K562 (cell line): ENCODE data around the gene CLIC5. TPM values are rescaled to one million over a fixed set of nuclear protein-coding genes. Genes with fewer than 3 reads are reported as not detected.

ENCODE experiments used
- ATAC-seq: fragments of 200-7000 bp; cut with Tn5 transposase; 3 replicates; pipeline ENCODE4 v1.9.1; 2020; ENCODE audit warnings: moderate library complexity
- BruUV-seq: library from RNA; stranded (reverse); fragments of 400-500 nt; replicated peaks from 2 replicates; lab custom pipeline; 2021; lab: Mats Ljungman, UMichigan
- CTCF ChIA-PET: fragments of 300-600 bp; formaldehyde crosslinking; extraction: SDS; loops from one replicate; lab custom pipeline; 2021; ENCODE audit warnings: low intra/inter-chr PET ratio; lab: Yijun Ruan, JAX
- POLR2A ChIA-PET: fragments of 300-600, 350-650 bp; sonication (Branson Sonifier 250); formaldehyde crosslinking; extraction: SDS; loops from one replicate; lab custom pipeline; 2021; ENCODE audit warnings: antibody characterized with exemption, inconsistent platforms; lab: Yijun Ruan, JAX
- DNase-seq, 4 experiments: peaks; one replicate each; pipeline versions ENCODE4 v3.0.0 to v3.0.0-alpha.2; 2011 to 2018; ENCODE audit warnings: low spot score in 3 of 4, mixed read lengths in 3 of 4; ENCODE audit errors: extremely low read depth in 1 of 4
- FAIRE-seq: peaks from 2 replicates; lab custom pipeline; 2011; peaks lifted over from hg19 to GRCh38; lab: Jason Lieb, UNC
- H2AFZ ChIP-seq: 2 replicates; pipeline ENCODE4 v1.6.0; 2011; ENCODE audit warnings: low read depth, low read length, control low read depth, inconsistent platforms
- H3K27ac ChIP-seq: fragments of 200-600 bp; 3 replicates; pipeline ENCODE4 v1.8.0; 2011; ENCODE audit warnings: low read depth, mild to moderate bottlenecking, control low read depth, inconsistent platforms, low read length, moderate library complexity, mixed read lengths; ENCODE audit errors: extremely low read depth
- H3K27me3 ChIP-seq, 2 experiments: fragments of 300-600 bp in 1 of 2; 2 replicates in 1 of 2; 3 replicates in 1 of 2; pipeline versions ENCODE4 v1.6.0 to v1.8.0; 2011; ENCODE audit warnings: inconsistent platforms in 2 of 2, low read length in 2 of 2, mild to moderate bottlenecking in 1 of 2, mixed read lengths in 1 of 2, moderate library complexity in 1 of 2; ENCODE audit not compliant: control insufficient read depth in 2 of 2, insufficient read depth in 2 of 2
- H3K36me3 ChIP-seq: fragments of 300-600 bp; 3 replicates; pipeline ENCODE4 v1.8.0; 2011; ENCODE audit warnings: mild to moderate bottlenecking, low read length, inconsistent platforms; ENCODE audit not compliant: control insufficient read depth, insufficient read depth
- H3K4me1 ChIP-seq, 2 experiments: fragments of 200-600 bp in 1 of 2; replicated peaks in 1 of 2; 2 replicates in 1 of 2; 3 replicates in 1 of 2; pipeline versions ENCODE4 v1.5.1 to v1.8.0; 2011; ENCODE audit warnings: inconsistent platforms in 2 of 2, low read length in 2 of 2, mild to moderate bottlenecking in 1 of 2, mixed read lengths in 1 of 2, moderate library complexity in 1 of 2; ENCODE audit not compliant: control insufficient read depth in 2 of 2, insufficient read depth in 2 of 2
- H3K4me2 ChIP-seq: 2 replicates; pipeline ENCODE4 v1.6.1; 2011; ENCODE audit warnings: low read length, control low read depth, inconsistent platforms, mixed read lengths; ENCODE audit not compliant: insufficient read depth
- H3K4me3 ChIP-seq: fragments of 200-600 bp; sonication (generic), shearing (Covaris generic); 2 replicates; pipeline ENCODE4 v1.5.1; 2016; ENCODE audit warnings: control low read depth, inconsistent platforms
- H3K79me2 ChIP-seq: fragments of 200-600 bp; 3 replicates; pipeline ENCODE4 v1.8.0; 2011; ENCODE audit warnings: low read length, inconsistent platforms; ENCODE audit not compliant: control insufficient read depth, insufficient read depth
- H3K9ac ChIP-seq, 2 experiments: 2 replicates each; pipeline versions ENCODE4 v1.6.0 to v1.6.1; 2011; ENCODE audit warnings: low read depth in 2 of 2, low read length in 2 of 2, control low read depth in 1 of 2, inconsistent platforms in 1 of 2, mild to moderate bottlenecking in 1 of 2, mixed read lengths in 1 of 2; ENCODE audit not compliant: insufficient read depth in 1 of 2
- H3K9me1 ChIP-seq: one replicate; pipeline ENCODE4 v1.6.0; 2011; ENCODE audit warnings: inconsistent platforms, mild to moderate bottlenecking, low read length, moderate library complexity; ENCODE audit not compliant: control insufficient read depth, insufficient read depth
- H3K9me3 ChIP-seq: replicated peaks from 2 replicates; pipeline ENCODE4 v1.5.1; 2011; ENCODE audit warnings: low read depth, low read length, inconsistent platforms; ENCODE audit not compliant: control insufficient read depth, insufficient read depth
- H4K20me1 ChIP-seq: replicated peaks from 2 replicates; pipeline ENCODE4 v1.6.1; 2011; ENCODE audit warnings: low read length, inconsistent platforms, mixed read lengths; ENCODE audit not compliant: control insufficient read depth, insufficient read depth
- ELF2 ChIP-seq: fragments of 250-450 bp; sonication (Bioruptor Pico); IDR thresholded peaks from 2 replicates; pipeline ENCODE4 v1.5.0; 2021; ENCODE audit warnings: mild to moderate bottlenecking
- FOXP4 ChIP-seq: sonication (generic); formaldehyde crosslinking; IDR thresholded peaks from 2 replicates; pipeline ENCODE4 v1.8.0; 2022; ENCODE audit warnings: mild to moderate bottlenecking, missing genetic modification reagents, borderline replicate concordance
- GTF2E2 ChIP-seq: fragments of 200-800 bp; sonication (Bioruptor generic); IDR thresholded peaks from 2 replicates; pipeline ENCODE4 v1.6.1; 2016; ENCODE audit warnings: missing genetic modification characterization, missing compliant biosample characterization
- GTF2F1 ChIP-seq: IDR thresholded peaks from 2 replicates; pipeline ENCODE4 v1.6.1; 2011; ENCODE audit warnings: low read depth, low read length, improper control_type of control experiment
- HDAC8 ChIP-seq: fragments of 450-650 bp; IDR thresholded peaks from 2 replicates; pipeline ENCODE4 v1.6.1; 2016; ENCODE audit warnings: mild to moderate bottlenecking, missing genetic modification characterization, moderate library complexity, missing compliant biosample characterization
- KAT2B ChIP-seq: IDR thresholded peaks from one replicate; pipeline ENCODE4 v1.6.1; 2012; ENCODE audit warnings: low read depth, mild to moderate bottlenecking, control low read depth, inconsistent platforms, low read length, moderate library complexity
- L3MBTL2 ChIP-seq: fragments of 450-650 bp; IDR thresholded peaks from 2 replicates; pipeline ENCODE4 v1.6.1; 2016; ENCODE audit warnings: mild to moderate bottlenecking, moderate library complexity
- MITF ChIP-seq: IDR thresholded peaks from 2 replicates; pipeline ENCODE4 v1.6.1; 2014; ENCODE audit warnings: antibody characterized with exemption
- OTX1 ChIP-seq: fragments of 450-650 bp; formaldehyde crosslinking; IDR thresholded peaks from 2 replicates; pipeline ENCODE4 v1.4.0; 2022; ENCODE audit warnings: mild to moderate bottlenecking
- RHOXF2B ChIP-seq: fragments of 250-450 bp; sonication (Bioruptor Pico); conservative IDR thresholded peaks from 2 replicates; pipeline ENCODE4 v1.5.1; 2021
- SIN3B ChIP-seq: fragments of 450-650 bp; IDR thresholded peaks from 2 replicates; pipeline ENCODE4 v1.6.1; 2017; ENCODE audit warnings: low read depth, mild to moderate bottlenecking, moderate library complexity
- ZNF551 ChIP-seq: fragments of 250-450 bp; sonication (Bioruptor Pico); IDR thresholded peaks from 2 replicates; pipeline ENCODE4 v1.5.0; 2021; ENCODE audit warnings: mild to moderate bottlenecking, moderate library complexity
- WGBS: fragments of 100-300 bp; shearing (Covaris generic); methylation state at CpG from one replicate; pipeline ENCODE4 v1.1.6; 2016; ENCODE audit warnings: low coverage, mixed read lengths; ENCODE audit not compliant: insufficient coverage; ENCODE audit errors: missing lambda C conversion rate; 5-methylcytosine and 5-hydroxymethylcytosine counted together
- in situ Hi-C: fragments of 300-500 bp; cut with MboI; formaldehyde crosslinking; loops from 4 replicates; pipeline ENCODE4 v1.15.0; 2018; ENCODE audit warnings: inconsistent platforms, mixed read lengths
- intact Hi-C: fragments of 100-400 bp; cut with micrococcal nuclease; formaldehyde crosslinking; loops from 2 replicates; pipeline ENCODE4 v1.14.2; 2022
- polyA plus RNA-seq, 8 experiments: library from polyadenylated mRNA; depleted of rRNA in 4 of 8; stranded (reverse) in 5 of 8; unstranded in 3 of 8; fragments of >200 nt; fragmentation: Nextera tagmentation in 2 of 8; fragmentation: Illumina TruSeq in 1 of 8; extraction: Ambion mirVana in 2 of 8; extraction: Trizol in 1 of 8; gene quantifications; 2 replicates each; pipeline versions ENCODE4 v1.2.1 to v1.2.3, GENCODE V29; 2011 to 2014; ENCODE audit warnings: inconsistent platforms in 1 of 8, missing spikeins in 1 of 8
- total RNA-seq, 7 experiments: library from RNA; depleted of rRNA in 6 of 7; stranded (reverse); fragments of >200 nt in 6 of 7; fragmentation: Illumina TruSeq in 2 of 7; extraction: Trizol in 2 of 7; gene quantifications; 2 replicates each; pipeline versions ENCODE4 v1.2.1 to v1.2.3, GENCODE V29; 2011 to 2021; ENCODE audit warnings: low replicate concordance in 1 of 7
- TF ChIP-seq, protein P1 (sequence below): fragments of 250-450 bp; sonication (Bioruptor Pico); IDR thresholded peaks from 2 replicates; pipeline ENCODE4 v1.8.0; 2021; ENCODE audit warnings: borderline replicate concordance, mild to moderate bottlenecking, moderate library complexity; ENCODE audit not compliant: poor library complexity, severe bottlenecking
- TF ChIP-seq, protein P2 (sequence below): fragments of 450-650 bp; formaldehyde crosslinking; IDR thresholded peaks from 2 replicates; pipeline ENCODE4 v1.4.0; 2020; ENCODE audit warnings: mild to moderate bottlenecking, mixed read lengths
- TF ChIP-seq, protein P3 (sequence below): fragments of 450-650 bp; conservative IDR thresholded peaks from 2 replicates; pipeline ENCODE4 v1.6.1; 2016; ENCODE audit warnings: missing genetic modification characterization, low read depth, mild to moderate bottlenecking, control low read depth, missing compliant biosample characterization

Gene CLIC5
- total and polyA plus RNA-seq, 9 of the 15 experiments (the other 6 are each of a cell fraction or from before 2014, with no cell fraction given) = 0.31 TPM; not detected in 8

DNA sequence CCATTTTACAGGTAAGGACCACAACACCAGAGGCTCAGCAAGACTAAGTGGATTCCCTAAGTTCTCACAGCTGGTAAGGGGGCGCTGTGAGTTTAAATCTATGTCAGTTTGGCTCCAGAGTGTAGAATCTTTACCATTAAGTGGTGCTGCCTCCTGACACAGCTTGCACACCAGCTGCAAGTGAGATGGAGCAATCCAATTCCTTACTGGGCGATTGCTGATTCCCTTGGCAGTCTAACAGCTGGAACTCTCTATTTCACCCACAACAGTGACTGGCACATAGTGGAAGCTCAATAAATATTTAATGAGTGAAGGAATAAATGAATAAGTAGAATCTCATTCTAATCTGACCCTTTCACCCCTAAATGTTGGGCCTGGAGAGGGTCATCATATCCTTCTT lies 176.7 kb downstream of the CLIC5 start (continued):
- TF ChIP-seq FOXP4 (CRISPR knock-in tag) (no peak), ZNF551 (CRISPR knock-in tag) (no peak), L3MBTL2 (no peak), GTF2E2 (tag) (no peak), SIN3B (no peak)
- TF ChIP-seq, protein P1, sequence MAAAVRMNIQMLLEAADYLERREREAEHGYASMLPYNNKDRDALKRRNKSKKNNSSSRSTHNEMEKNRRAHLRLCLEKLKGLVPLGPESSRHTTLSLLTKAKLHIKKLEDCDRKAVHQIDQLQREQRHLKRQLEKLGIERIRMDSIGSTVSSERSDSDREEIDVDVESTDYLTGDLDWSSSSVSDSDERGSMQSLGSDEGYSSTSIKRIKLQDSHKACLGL (CRISPR knock-in tag) = no peak
- TF ChIP-seq, all 486 proteins: peak for 0

DNA sequence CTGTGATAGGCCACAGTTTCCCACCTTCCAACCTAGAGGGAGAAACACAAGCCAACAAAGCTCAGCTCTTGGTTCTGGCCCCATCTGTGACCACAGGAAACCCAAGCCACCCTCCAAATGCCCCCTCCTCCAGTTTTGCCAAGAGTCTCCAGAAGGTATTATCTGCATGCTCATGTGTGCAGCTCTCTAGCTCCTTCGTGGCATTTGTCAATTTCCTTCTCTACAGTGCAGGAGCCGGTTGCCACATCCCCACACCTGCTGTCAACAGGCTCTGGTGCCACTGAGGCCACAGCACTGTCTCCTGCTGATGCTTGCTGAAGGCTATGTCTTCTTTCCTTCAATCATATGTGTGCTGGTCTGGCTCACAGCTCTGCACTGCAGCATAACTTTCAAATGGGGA lies 177.2 kb downstream of the CLIC5 start:
- POLR2A ChIA-PET = interaction anchor here (1.1 kb wide), 1 partner anchor 12 kb away, joined by 3 read pairs; no protein-coding TSS in a partner anchor
- H3K9me3 ChIP-seq = no peaks in the 10 kb centered on the region; the same call in 1 of the 2 replicates
- 0% methylated on average over 2 of the region's 2 CpGs for WGBS
- no peak overlapping the region for H3K4me3 ChIP-seq
- intact Hi-C loops = no loop called here
- H2AFZ ChIP-seq = no peak overlapping the region
- BruUV-seq = no TSS peak
- no peaks in the 10 kb centered on the region for H3K79me2 ChIP-seq
- ATAC-seq (no peak), DNase-seq (no peak), FAIRE-seq (no peak)
- CTCF ChIA-PET = no interaction called here
- H4K20me1 ChIP-seq = no peaks in the 10 kb centered on the region; the same call in 1 of the 2 replicates
- peaks cover 14 to 24% of the 10 kb centered on the region in 2 experiments; a peak in 3 of 5 replicates for H3K27me3 ChIP-seq
- no peak overlapping the region for H3K9ac ChIP-seq
- no peak overlapping the region for H3K4me2 ChIP-seq
- no peaks in the 10 kb centered on the region for H3K36me3 ChIP-seq
- no peak overlapping the region for H3K27ac ChIP-seq
- in situ Hi-C loops = no loop called here
- H3K9me1 ChIP-seq = no peaks in the 10 kb centered on the region
- H3K4me1 ChIP-seq = no peaks in the 10 kb centered on the region
- TF ChIP-seq GTF2F1 (no peak), ELF2 (CRISPR knock-in tag) (no peak), MITF (no peak), OTX1 (no peak), RHOXF2B (CRISPR knock-in tag) (no peak), HDAC8 (tag) (no peak), KAT2B (no peak)
- TF ChIP-seq, protein P2, sequence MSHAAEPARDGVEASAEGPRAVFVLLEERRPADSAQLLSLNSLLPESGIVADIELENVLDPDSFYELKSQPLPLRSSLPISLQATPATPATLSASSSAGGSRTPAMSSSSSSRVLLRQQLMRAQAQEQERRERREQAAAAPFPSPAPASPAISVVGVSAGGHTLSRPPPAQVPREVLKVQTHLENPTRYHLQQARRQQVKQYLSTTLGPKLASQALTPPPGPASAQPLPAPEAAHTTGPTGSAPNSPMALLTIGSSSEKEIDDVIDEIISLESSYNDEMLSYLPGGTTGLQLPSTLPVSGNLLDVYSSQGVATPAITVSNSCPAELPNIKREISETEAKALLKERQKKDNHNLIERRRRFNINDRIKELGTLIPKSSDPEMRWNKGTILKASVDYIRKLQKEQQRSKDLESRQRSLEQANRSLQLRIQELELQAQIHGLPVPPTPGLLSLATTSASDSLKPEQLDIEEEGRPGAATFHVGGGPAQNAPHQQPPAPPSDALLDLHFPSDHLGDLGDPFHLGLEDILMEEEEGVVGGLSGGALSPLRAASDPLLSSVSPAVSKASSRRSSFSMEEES (CRISPR knock-in tag) = no peak
- TF ChIP-seq, protein P3, sequence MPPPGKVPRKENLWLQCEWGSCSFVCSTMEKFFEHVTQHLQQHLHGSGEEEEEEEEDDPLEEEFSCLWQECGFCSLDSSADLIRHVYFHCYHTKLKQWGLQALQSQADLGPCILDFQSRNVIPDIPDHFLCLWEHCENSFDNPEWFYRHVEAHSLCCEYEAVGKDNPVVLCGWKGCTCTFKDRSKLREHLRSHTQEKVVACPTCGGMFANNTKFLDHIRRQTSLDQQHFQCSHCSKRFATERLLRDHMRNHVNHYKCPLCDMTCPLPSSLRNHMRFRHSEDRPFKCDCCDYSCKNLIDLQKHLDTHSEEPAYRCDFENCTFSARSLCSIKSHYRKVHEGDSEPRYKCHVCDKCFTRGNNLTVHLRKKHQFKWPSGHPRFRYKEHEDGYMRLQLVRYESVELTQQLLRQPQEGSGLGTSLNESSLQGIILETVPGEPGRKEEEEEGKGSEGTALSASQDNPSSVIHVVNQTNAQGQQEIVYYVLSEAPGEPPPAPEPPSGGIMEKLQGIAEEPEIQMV (tag) = no peak
